Colonic mucosa (tissue), 4 donors: ENCODE results near the gene FAM131B. TPM values are rescaled to one million over a fixed set of nuclear protein-coding genes. Genes with fewer than 3 reads are reported as not detected.

Experiments
- DNase-seq: peaks from one replicate; pipeline ENCODE4 v3.0.0-alpha.2; 2020
- H3K27ac ChIP-seq: fragments of 200-600 bp; one replicate; pipeline ENCODE4 v1.8.0; 2021
- H3K27me3 ChIP-seq: fragments of 200-600 bp; one replicate; pipeline ENCODE4 v1.8.0; 2021
- H3K36me3 ChIP-seq: fragments of 200-600 bp; one replicate; pipeline ENCODE4 v1.8.0; 2021
- H3K4me1 ChIP-seq: fragments of 200-600 bp; one replicate; pipeline ENCODE4 v1.8.0; 2021; ENCODE audit warnings: mild to moderate bottlenecking
- H3K4me3 ChIP-seq: fragments of 200-600 bp; one replicate; pipeline ENCODE4 v1.8.0; 2021
- H3K9ac ChIP-seq, 2 donors: one replicate each; pipeline ENCODE4 v1.7.0; 2013; ENCODE audit warnings: control low read depth in 2 of 2, low read depth in 2 of 2, low read length in 2 of 2
- H3K9me3 ChIP-seq: fragments of 200-600 bp; one replicate; pipeline ENCODE4 v1.8.0; 2021
- CTCF ChIP-seq: fragments of 200-600 bp; IDR thresholded peaks from one replicate; pipeline ENCODE4 v1.8.0; 2022; ENCODE audit warnings: antibody characterized with exemption, mild to moderate bottlenecking
- intact Hi-C: fragments of 100-400 bp; cut with DNase I; formaldehyde crosslinking; loops from one replicate; pipeline ENCODE4 v1.14.1; 2022
- total RNA-seq, 2 donors: library from RNA; stranded (reverse); fragmentation: NEBNext Ultra II Directional in 1 of 2; extraction: Animal tissue kit (Norgen Biotek cat#: 25700) in 1 of 2; gene quantifications; one replicate each; pipeline ENCODE4 v1.2.1, GENCODE V29; 2021
- donor health status: healthy.
- donor health status: DM: no; HTN: no; CAD: no.
- donor health status: DM: no; HTN: no; CAD: no.

The FAM131B gene
- total RNA-seq, 2 donors from 2014 or later, result 0.40 to 1.8 TPM

GRCh38 chr7:143382791-143383641 is 20.5 kb upstream of the FAM131B start:
- Histone ChIP-seq H3K4me1 (peaks cover 7% of the 10 kb centered on the region), H3K27me3 (no peaks in the 10 kb centered on the region), H3K9ac (peak overlapping the region; percentile 84 to 91), H3K9me3 (no peaks in the 10 kb centered on the region), H3K27ac (peak overlapping the region; percentile 100), H3K4me3 (peak overlapping the region; percentile 89), H3K36me3 (no peaks in the 10 kb centered on the region)
- intact Hi-C loops, result loop anchor here (5.0 to 10.0 kb wide), 2 partner anchors 34 to 118 kb away; partner anchors contain the start of gene GSTK1
- TF ChIP-seq CTCF, result no peak
- DNase-seq, result no peak

GRCh38 chr7:143382126-143382790 is 19.7 kb upstream of the FAM131B start:
- no peak for TF ChIP-seq CTCF
- DNase-seq, result no peak
- Histone ChIP-seq H3K27ac (peak overlapping the region; percentile 100), H3K36me3 (no peaks in the 10 kb centered on the region), H3K4me3 (peak overlapping the region; percentile 89), H3K9ac (peak overlapping the region; percentile 84 to 91), H3K4me1 (peaks cover 7% of the 10 kb centered on the region), H3K9me3 (no peaks in the 10 kb centered on the region), H3K27me3 (no peaks in the 10 kb centered on the region)
- intact Hi-C loops, result loop anchor here (5.0 to 10.0 kb wide), 2 partner anchors 35 to 117 kb away; partner anchors contain the start of gene GSTK1

- intact Hi-C loops, result loop anchor here (5.0 to 10.0 kb wide), 2 partner anchors 36 to 117 kb away; partner anchors contain the start of gene GSTK1
- Histone ChIP-seq H3K4me3 (peak overlapping the region; percentile 89), H3K4me1 (peaks cover 7% of the 10 kb centered on the region), H3K36me3 (no peaks in the 10 kb centered on the region), H3K9ac (peak overlapping the region; percentile 84 to 91), H3K27ac (peak overlapping the region; percentile 100), H3K27me3 (no peaks in the 10 kb centered on the region), H3K9me3 (no peaks in the 10 kb centered on the region)
- no peak for TF ChIP-seq CTCF
- peak; percentile 70 for DNase-seq
These were observed 19.1 kb upstream of the FAM131B start for GRCh38 chr7:143381427-143382125.

GRCh38 chr7:143380646-143381426 is 18.3 kb upstream of the FAM131B start, which contains the start of gene ZYX:
ZYX (plus strand) TSS chr7:143381345; CDS start chr7:143381572, 227 bp downstream.
- Histone ChIP-seq H3K9ac (peak within 1 kb of the TSS; percentile 91 to 95), H3K4me3 (peak within 1 kb of the TSS; percentile 89), H3K4me1 (peaks cover 7% of the 10 kb centered on the region), H3K27me3 (no peaks in the 10 kb centered on the region), H3K27ac (peak within 1 kb of the TSS; percentile 100), H3K9me3 (no peaks in the 10 kb centered on the region), H3K36me3 (no peaks in the 10 kb centered on the region)
- TF ChIP-seq CTCF, result no peak
- intact Hi-C loops, result loop anchor here (5.0 to 10.0 kb wide), 2 partner anchors 36 to 116 kb away; partner anchors contain the start of gene GSTK1
- peak; percentile 96 for DNase-seq
